Adrenal gland (tissue), 5 donors: ENCODE measurements around the gene RABGAP1L.

Experiments used
- POLR2A ChIP-seq, 2 donors: fragments of 450-650 bp; IDR thresholded peaks; one replicate each; pipeline ENCODE4 v1.6.1; 2017; ENCODE audit warnings: antibody characterized with exemption in 2 of 2, mild to moderate bottlenecking in 2 of 2, moderate library complexity in 1 of 2
- TF ChIP-seq, protein P1 (sequence below), 6 experiments: fragments of 450-650 bp in 4 of 6; fragments of 200-600 bp in 2 of 6; sonication (generic) in 1 of 6; IDR thresholded peaks; 1 replicate in 5 of 6; 2 replicates in 1 of 6; pipeline versions ENCODE4 v1.5.1 to v1.8.0; 2016 to 2021; ENCODE audit warnings: antibody characterized with exemption in 6 of 6, mild to moderate bottlenecking in 2 of 6, moderate library complexity in 1 of 6
- donor health status: DM: no; HTN: no; CAD: no.

DNA sequence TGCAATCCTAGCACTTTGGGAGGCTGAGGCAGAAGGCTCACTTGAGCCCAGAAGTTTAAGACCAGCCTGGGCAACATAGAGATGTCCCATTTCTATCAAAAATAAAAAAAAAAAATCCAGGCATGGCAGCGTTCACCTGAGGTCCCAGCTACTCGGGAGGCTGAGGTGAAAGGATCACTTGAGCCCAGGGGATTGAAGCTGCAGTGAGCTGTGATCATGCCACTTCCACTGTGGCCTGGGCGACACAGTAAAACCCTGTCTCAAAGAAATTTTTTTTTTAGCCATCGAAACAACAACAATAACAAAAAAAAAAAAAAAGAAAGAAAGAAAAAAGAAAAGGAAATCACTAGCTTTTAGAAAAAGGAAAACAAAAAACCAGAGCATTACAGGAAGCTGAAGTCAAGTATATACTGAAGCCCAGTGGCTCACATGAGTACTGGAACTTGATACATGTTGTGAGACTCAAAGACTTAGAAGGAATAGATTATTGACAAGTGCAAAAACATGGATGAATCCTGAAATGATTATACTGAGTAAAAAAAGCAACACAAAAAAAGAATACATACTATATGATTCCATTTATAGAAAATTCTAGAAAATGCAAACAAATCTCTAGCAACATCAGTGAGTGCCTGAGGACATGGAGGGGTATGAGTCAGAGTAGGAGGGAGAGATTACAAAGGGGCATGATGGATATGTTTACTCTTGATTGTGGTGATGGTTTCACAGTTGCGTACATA lies 6.1 kb upstream of the RABGAP1L start:
- no peak for TF ChIP-seq POLR2A (IDR thresholded peaks at IDR 0.05)
- TF ChIP-seq, protein P1, sequence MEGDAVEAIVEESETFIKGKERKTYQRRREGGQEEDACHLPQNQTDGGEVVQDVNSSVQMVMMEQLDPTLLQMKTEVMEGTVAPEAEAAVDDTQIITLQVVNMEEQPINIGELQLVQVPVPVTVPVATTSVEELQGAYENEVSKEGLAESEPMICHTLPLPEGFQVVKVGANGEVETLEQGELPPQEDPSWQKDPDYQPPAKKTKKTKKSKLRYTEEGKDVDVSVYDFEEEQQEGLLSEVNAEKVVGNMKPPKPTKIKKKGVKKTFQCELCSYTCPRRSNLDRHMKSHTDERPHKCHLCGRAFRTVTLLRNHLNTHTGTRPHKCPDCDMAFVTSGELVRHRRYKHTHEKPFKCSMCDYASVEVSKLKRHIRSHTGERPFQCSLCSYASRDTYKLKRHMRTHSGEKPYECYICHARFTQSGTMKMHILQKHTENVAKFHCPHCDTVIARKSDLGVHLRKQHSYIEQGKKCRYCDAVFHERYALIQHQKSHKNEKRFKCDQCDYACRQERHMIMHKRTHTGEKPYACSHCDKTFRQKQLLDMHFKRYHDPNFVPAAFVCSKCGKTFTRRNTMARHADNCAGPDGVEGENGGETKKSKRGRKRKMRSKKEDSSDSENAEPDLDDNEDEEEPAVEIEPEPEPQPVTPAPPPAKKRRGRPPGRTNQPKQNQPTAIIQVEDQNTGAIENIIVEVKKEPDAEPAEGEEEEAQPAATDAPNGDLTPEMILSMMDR (IDR thresholded peaks at IDR 0.05) = no peak
